GM12878 (cell line): Measurements from ENCODE around the gene RPL29. TPM values are rescaled to one million over a fixed set of nuclear protein-coding genes. Genes with fewer than 3 reads are reported as not detected.

ENCODE experiments used
- BCL11A ChIP-seq: IDR thresholded peaks from 2 replicates; pipeline ENCODE4 v1.6.1; 2011; ENCODE audit warnings: low read depth, low read length
- DPF2 ChIP-seq: fragments of 450-650 bp; IDR thresholded peaks from 2 replicates; pipeline ENCODE4 v1.6.1; 2017; ENCODE audit warnings: mild to moderate bottlenecking
- ESRRA ChIP-seq: IDR thresholded peaks from 2 replicates; pipeline ENCODE4 v1.6.1; 2012; ENCODE audit warnings: mild to moderate bottlenecking, low read length, improper control_type of control experiment
- FOXK2 ChIP-seq: fragments of 450-650 bp; IDR thresholded peaks from 2 replicates; pipeline ENCODE4 v1.6.1; 2017; ENCODE audit warnings: mild to moderate bottlenecking, moderate library complexity
- GATAD2B ChIP-seq: fragments of 450-650 bp; conservative IDR thresholded peaks from 2 replicates; pipeline ENCODE4 v1.6.1; 2017; ENCODE audit warnings: low read depth, mild to moderate bottlenecking, moderate library complexity
- IKZF2 ChIP-seq, 2 experiments: fragments of 450-650 bp; IDR thresholded peaks; 2 replicates each; pipeline ENCODE4 v1.6.1; 2017; ENCODE audit warnings: mild to moderate bottlenecking in 2 of 2, moderate library complexity in 2 of 2
- MEF2B ChIP-seq: fragments of 450-650 bp; IDR thresholded peaks from 2 replicates; pipeline ENCODE4 v1.6.1; 2018; ENCODE audit warnings: mild to moderate bottlenecking, moderate library complexity; ENCODE audit not compliant: partially characterized antibody, poor library complexity, severe bottlenecking
- MTA2 ChIP-seq: fragments of 450-650 bp; IDR thresholded peaks from 2 replicates; pipeline ENCODE4 v1.6.1; 2016; ENCODE audit warnings: low read depth, mild to moderate bottlenecking, moderate library complexity
- NR2F1 ChIP-seq: fragments of 450-650 bp; conservative IDR thresholded peaks from 2 replicates; pipeline ENCODE4 v1.6.1; 2017; ENCODE audit warnings: mild to moderate bottlenecking
- RUNX3 ChIP-seq: IDR thresholded peaks from 2 replicates; pipeline ENCODE4 v1.6.1; 2012; ENCODE audit warnings: low read length, inconsistent platforms
- SUPT20H ChIP-seq: IDR thresholded peaks from 2 replicates; pipeline ENCODE4 v1.6.1; 2011; ENCODE audit warnings: low read depth, mild to moderate bottlenecking, low read length, moderate library complexity, borderline replicate concordance; ENCODE audit not compliant: control insufficient read depth
- ZNF217 ChIP-seq: fragments of 450-650 bp; IDR thresholded peaks from 2 replicates; pipeline ENCODE4 v1.6.1; 2017; ENCODE audit warnings: antibody characterized with exemption, mild to moderate bottlenecking
- polyA plus RNA-seq, 11 experiments: library from polyadenylated mRNA; depleted of rRNA in 4 of 11; unstranded in 6 of 11; stranded (reverse) in 5 of 11; fragments of >200 nt; fragmentation: Nextera tagmentation in 4 of 11; fragmentation: Illumina TruSeq in 1 of 11; extraction: Ambion mirVana in 4 of 11; extraction: Trizol in 1 of 11; gene quantifications; 1 replicate in 1 of 11; 2 replicates in 10 of 11; pipeline versions ENCODE4 v1.2.1 to v1.2.3, GENCODE V29; 2011 to 2016; ENCODE audit warnings: inconsistent platforms in 2 of 11, missing spikeins in 2 of 11, low read depth in 1 of 11
- total RNA-seq, 4 experiments: library from RNA; depleted of rRNA in 3 of 4; stranded (reverse); fragments of >200 nt in 3 of 4; fragmentation: Illumina TruSeq in 1 of 4; extraction: Trizol in 1 of 4; gene quantifications; 2 replicates each; pipeline versions ENCODE4 v1.2.1 to v1.2.3, GENCODE V29; 2013 to 2021
- TF ChIP-seq, protein P1 (sequence below): IDR thresholded peaks from 2 replicates; pipeline ENCODE4 v1.6.1; 2011; ENCODE audit warnings: borderline replicate concordance, low read depth, mild to moderate bottlenecking, moderate library complexity, low read length; ENCODE audit not compliant: insufficient read depth, poor library complexity, severe bottlenecking
- TF ChIP-seq, protein P2 (sequence below): fragments of 450-650 bp; IDR thresholded peaks from 2 replicates; pipeline ENCODE4 v1.6.1; 2016; ENCODE audit warnings: mild to moderate bottlenecking

The RPL29 gene
- total and polyA plus RNA-seq, 10 of the 15 experiments (the other 5 are each of a cell fraction or from before 2014, with no cell fraction given): 1,053 to 2,477 (median 1,657) TPM

DNA sequence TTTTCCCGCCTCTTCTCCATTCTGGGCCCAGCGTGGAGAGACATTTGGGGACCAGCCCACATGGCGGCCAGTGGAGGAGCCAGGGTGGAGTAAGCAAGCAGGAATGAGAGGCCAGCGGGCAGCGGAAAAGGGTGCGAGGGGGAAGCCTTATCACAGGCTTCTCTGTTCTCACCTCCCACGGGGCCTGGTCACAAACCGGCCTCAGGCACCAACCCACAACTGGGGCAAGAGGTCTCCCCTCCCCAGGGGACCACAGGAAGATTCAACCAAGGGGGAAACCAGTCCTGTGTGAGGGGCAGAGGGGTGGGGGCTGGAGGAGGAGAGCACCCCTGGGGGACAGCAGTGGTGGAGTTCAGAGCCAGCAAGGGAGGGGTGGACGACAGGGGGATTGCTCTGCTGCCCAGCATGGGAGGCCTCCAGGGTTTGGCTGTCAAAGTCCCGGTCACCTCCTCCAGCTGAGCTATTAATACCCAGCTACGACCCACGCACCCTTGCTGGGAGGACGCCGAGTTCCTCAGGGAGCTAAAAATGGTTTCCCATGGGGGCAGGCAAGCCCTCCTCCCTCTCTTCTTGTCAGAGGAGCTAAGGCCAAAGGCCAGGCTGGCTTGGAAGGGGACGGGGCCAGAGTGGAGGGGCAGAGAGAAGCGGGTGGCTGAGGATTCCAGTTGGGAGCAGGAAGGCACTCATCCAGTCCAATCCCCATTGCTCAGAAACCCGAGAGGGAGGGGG is 23.8 kb upstream of the RPL29 start (continued):
- TF ChIP-seq, protein P1, sequence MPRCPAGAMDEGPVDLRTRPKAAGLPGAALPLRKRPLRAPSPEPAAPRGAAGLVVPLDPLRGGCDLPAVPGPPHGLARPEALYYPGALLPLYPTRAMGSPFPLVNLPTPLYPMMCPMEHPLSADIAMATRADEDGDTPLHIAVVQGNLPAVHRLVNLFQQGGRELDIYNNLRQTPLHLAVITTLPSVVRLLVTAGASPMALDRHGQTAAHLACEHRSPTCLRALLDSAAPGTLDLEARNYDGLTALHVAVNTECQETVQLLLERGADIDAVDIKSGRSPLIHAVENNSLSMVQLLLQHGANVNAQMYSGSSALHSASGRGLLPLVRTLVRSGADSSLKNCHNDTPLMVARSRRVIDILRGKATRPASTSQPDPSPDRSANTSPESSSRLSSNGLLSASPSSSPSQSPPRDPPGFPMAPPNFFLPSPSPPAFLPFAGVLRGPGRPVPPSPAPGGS: no peak
- TF ChIP-seq SUPT20H (no peak), GATAD2B (peak; percentile 75; the same call in 1 of the 2 replicates), MTA2 (peak; percentile 33; the same call in 1 of the 2 replicates), IKZF2 (IDR thresholded peaks at IDR 0.05) (no peak; a peak in 1 of 4 replicates), DPF2 (peak; percentile 51), ZNF217 (no peak), ESRRA (no peak), NR2F1 (peak; percentile 78), BCL11A (no peak), MEF2B (peak; percentile 78), FOXK2 (no peak), RUNX3 (0 out of 2 replicates have a peak, but pooled peaks have one; percentile 3)
- TF ChIP-seq, protein P2, sequence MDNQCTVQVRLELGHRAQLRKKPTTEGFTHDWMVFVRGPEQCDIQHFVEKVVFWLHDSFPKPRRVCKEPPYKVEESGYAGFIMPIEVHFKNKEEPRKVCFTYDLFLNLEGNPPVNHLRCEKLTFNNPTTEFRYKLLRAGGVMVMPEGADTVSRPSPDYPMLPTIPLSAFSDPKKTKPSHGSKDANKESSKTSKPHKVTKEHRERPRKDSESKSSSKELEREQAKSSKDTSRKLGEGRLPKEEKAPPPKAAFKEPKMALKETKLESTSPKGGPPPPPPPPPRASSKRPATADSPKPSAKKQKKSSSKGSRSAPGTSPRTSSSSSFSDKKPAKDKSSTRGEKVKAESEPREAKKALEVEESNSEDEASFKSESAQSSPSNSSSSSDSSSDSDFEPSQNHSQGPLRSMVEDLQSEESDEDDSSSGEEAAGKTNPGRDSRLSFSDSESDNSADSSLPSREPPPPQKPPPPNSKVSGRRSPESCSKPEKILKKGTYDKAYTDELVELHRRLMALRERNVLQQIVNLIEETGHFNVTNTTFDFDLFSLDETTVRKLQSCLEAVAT: 0 out of 2 replicates have a peak, but pooled peaks have one; percentile 15
